ENCODE results near the gene MRPL10. TPM values are rescaled to one million over a fixed set of nuclear protein-coding genes. Genes with fewer than 3 reads are reported as not detected.

The MRPL10 gene
- total and polyA plus RNA-seq, 8 donors: 7.8 to 85.2 (median 31.4) TPM

- Histone ChIP-seq H3K27me3 (no peaks in the 10 kb centered on the region), H3K27ac (peak overlapping the region in 4 of 5 donors; percentile 80 to 90 (median 88)), H3K4me1 (peaks cover 24 to 32% (median 28%) of the 10 kb centered on the region in 4 donors), H3K9me3 (no peaks in the 10 kb centered on the region), H3K4me3 (peak overlapping the region; percentile 79 to 92 (median 82)), H3K36me3 (peaks cover 13 to 39% (median 36%) of the 10 kb centered on the region in 4 donors)
- DNase-seq: no peak
- intact Hi-C loops (cut with DNase I; ENCODE audit: low total_unique reads): no loop called here
- TF ChIP-seq POLR2AphosphoS5 (IDR thresholded peaks at IDR 0.05): no peak
- TF ChIP-seq CTCF (IDR thresholded peaks at IDR 0.05): no peak
- TF ChIP-seq POLR2A (IDR thresholded peaks at IDR 0.05): no peak
- TF ChIP-seq EP300 (IDR thresholded peaks at IDR 0.05): no peak
- WGBS, 5 donors: 12 to 18% (median 14%) methylated on average over 7 of the region's 7 CpGs
Observed at GRCh38 chr17:47831934-47832327, 590 bp upstream of the MRPL10 start.

GRCh38 chr17:47830396-47831002 is 842 bp downstream of the MRPL10 start:
- Histone ChIP-seq H3K4me3 (peak overlapping the region; percentile 79 to 92 (median 82)), H3K4me1 (peaks cover 24 to 32% (median 28%) of the 10 kb centered on the region in 4 donors), H3K27me3 (no peaks in the 10 kb centered on the region), H3K27ac (peak overlapping the region; percentile 54 to 90 (median 87)), H3K36me3 (peaks cover 26 to 39% (median 37%) of the 10 kb centered on the region in 4 donors), H3K9me3 (no peaks in the 10 kb centered on the region)
- 59 to 71% (median 62%) methylated on average over 18 of the region's 18 CpGs for WGBS, 5 donors
- DNase-seq: no peak
- intact Hi-C loops (cut with DNase I; ENCODE audit: low total_unique reads): no loop called here
- no peak for TF ChIP-seq POLR2A (IDR thresholded peaks at IDR 0.05)
- no peak for TF ChIP-seq POLR2AphosphoS5 (IDR thresholded peaks at IDR 0.05)
- TF ChIP-seq EP300 (IDR thresholded peaks at IDR 0.05): no peak
- no peak for TF ChIP-seq CTCF (IDR thresholded peaks at IDR 0.05)

- Histone ChIP-seq H3K4me1 (peaks cover 24 to 32% (median 28%) of the 10 kb centered on the region in 4 donors), H3K27ac (peak overlapping the region; percentile 54 to 90 (median 87)), H3K9me3 (no peaks in the 10 kb centered on the region), H3K4me3 (peak overlapping the region in 2 of 4 donors; percentile 79 to 83), H3K27me3 (no peaks in the 10 kb centered on the region), H3K36me3 (peaks cover 32 to 43% (median 41%) of the 10 kb centered on the region in 4 donors)
- 50 to 74% (median 60%) methylated on average over 3 of the region's 3 CpGs for WGBS, 5 donors
- intact Hi-C loops (cut with DNase I; ENCODE audit: low total_unique reads): no loop called here
- peak in 1 of 2 donors; percentile 46 for DNase-seq
- TF ChIP-seq POLR2AphosphoS5 (IDR thresholded peaks at IDR 0.05) (peak in 1 of 3 donors; percentile 10), POLR2A (IDR thresholded peaks at IDR 0.05) (no peak)
Observed at GRCh38 chr17:47829870-47830269, 1.5 kb downstream of the MRPL10 start.

- TF ChIP-seq EP300 (IDR thresholded peaks at IDR 0.05): no peak
- TF ChIP-seq CTCF (IDR thresholded peaks at IDR 0.05): no peak
- TF ChIP-seq POLR2A (IDR thresholded peaks at IDR 0.05): no peak
- no peak for TF ChIP-seq POLR2AphosphoS5 (IDR thresholded peaks at IDR 0.05)
- Histone ChIP-seq H3K36me3 (peaks cover 52 to 70% (median 68%) of the 10 kb centered on the region in 4 donors), H3K27me3 (no peaks in the 10 kb centered on the region), H3K27ac (no peak overlapping the region), H3K9me3 (no peaks in the 10 kb centered on the region), H3K4me1 (peaks cover 16 to 37% (median 33%) of the 10 kb centered on the region in 4 donors), H3K4me3 (no peak overlapping the region)
- DNase-seq: no peak
- intact Hi-C loops (cut with DNase I; ENCODE audit: low total_unique reads): no loop called here
- WGBS, 5 donors: 85 to 94% (median 91%) methylated on average over 4 of the region's 4 CpGs
Observed at GRCh38 chr17:47823519-47823918, 7.8 kb downstream of the MRPL10 start.

GRCh38 chr17:47822785-47823184 is 8.6 kb downstream of the MRPL10 start:
- no peaks in the 10 kb centered on the region for H3K27me3 ChIP-seq
- no peak overlapping the region for H3K27ac ChIP-seq
- no peak for DNase-seq
- H3K4me1 ChIP-seq: peaks cover 16 to 37% (median 33%) of the 10 kb centered on the region in 4 donors
- intact Hi-C loops (cut with DNase I; ENCODE audit: low total_unique reads): no loop called here
- no peak for TF ChIP-seq POLR2A (IDR thresholded peaks at IDR 0.05)
- TF ChIP-seq CTCF (IDR thresholded peaks at IDR 0.05): no peak
- TF ChIP-seq POLR2AphosphoS5 (IDR thresholded peaks at IDR 0.05): no peak
- no peak for TF ChIP-seq EP300 (IDR thresholded peaks at IDR 0.05)
- H3K4me3 ChIP-seq: no peak overlapping the region
- WGBS, 5 donors: 85 to 91% (median 90%) methylated on average over 2 to 4 of the region's 4 CpGs
- H3K9me3 ChIP-seq: no peaks in the 10 kb centered on the region
- H3K36me3 ChIP-seq: peaks cover 54 to 70% (median 68%) of the 10 kb centered on the region in 4 donors
